Medulla oblongata (tissue), 1 donor: Measurements from ENCODE around the gene PTPRE.

ENCODE experiments used
- DNase-seq: peaks from one replicate; pipeline ENCODE4 v3.0.0-alpha.2; 2015; ENCODE audit errors: extremely low spot score

Gene PTPRE

DNA sequence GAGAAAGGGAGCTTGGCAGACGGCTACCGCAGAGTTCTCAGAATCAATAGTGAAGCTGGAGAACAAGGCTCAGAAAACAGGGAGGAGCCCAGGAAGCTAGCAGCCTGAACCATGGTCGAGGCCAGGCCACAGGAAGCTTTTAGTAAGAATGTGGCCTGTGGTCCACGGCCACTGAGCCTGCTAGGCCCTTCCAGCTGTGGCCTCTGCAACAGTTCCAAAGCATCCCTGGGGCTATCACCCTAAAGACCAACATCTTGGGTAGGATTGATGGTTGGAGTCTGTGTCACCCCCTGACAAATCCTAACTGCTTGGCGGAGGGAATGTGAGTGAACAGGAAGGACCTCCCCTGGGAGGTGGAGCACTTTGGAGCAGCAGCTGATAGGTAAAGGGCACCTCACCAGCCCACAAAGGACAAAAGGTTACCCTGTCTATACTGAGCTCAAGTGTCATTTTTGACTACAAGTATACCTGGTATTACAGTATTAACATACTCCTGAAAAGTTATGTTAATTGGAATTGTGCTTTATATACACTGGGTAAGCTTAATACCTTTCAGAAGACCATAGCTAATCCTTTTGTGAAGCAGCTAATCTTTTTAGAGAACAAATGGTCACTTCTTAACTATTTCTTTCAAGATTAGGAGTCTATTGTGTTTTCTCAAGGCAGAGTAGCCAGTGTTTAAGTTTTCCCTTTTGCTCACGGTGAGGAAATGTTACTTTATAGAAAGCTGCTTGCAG is 18.7 kb downstream of the PTPRE start:
- DNase-seq = no peak

DNA sequence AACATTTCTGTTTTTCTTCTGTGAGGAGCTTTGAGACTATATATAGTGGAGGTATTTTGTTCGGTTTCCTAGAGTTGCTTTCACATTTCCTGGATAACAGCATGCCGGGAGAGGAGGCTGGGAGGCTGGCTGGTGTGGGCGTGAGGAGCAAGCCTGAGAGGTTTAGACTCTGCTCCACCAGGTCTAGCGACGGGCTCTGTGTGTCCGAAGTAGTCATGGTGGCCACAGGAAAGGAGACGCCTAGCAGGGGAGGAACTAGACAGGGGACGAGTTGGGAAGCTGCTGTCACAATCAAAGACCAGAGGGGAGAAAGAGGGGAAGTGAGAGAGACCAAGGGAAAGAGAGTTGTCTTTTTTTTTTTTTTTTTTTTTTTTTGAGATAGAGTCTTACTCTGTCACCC is 19.6 kb downstream of the PTPRE start:
- peak; percentile 73 for DNase-seq

DNA sequence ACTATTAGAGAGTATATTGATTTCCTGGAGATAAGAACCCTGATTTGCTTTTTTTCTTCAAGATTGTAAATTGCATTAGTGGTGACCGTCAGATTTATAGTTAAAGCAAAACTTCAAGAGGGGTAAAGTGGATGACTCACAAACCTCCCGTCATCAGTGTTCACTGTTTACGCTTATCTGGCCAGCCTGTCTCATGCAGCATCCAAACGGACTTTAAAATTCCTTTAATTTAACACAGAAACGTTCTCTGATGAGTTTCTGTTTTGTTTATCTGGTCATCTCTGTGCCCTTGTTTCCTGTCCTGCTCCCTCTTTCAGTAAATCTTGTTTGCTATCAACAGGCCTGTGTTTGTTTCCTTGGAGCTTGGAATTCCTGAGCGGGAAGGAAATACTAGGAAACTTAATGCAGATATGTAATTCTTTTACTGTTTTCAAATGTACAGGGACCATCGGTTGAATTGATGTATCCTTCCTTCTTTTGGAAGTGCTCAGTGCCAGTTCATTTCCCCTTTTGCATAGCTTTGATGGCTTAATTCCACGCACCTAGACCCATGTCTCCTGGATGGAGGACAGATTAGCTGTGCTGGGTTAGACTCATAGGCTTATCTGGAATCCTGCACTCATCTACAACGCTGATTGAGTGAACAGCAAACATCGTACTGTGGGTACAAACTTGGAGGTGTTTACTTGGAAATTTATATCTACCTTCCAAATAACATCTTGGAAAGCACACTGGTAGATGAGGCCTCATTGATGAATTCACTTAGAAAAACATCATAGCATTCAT is 21.3 kb downstream of the PTPRE start:
- DNase-seq = no peak

DNA sequence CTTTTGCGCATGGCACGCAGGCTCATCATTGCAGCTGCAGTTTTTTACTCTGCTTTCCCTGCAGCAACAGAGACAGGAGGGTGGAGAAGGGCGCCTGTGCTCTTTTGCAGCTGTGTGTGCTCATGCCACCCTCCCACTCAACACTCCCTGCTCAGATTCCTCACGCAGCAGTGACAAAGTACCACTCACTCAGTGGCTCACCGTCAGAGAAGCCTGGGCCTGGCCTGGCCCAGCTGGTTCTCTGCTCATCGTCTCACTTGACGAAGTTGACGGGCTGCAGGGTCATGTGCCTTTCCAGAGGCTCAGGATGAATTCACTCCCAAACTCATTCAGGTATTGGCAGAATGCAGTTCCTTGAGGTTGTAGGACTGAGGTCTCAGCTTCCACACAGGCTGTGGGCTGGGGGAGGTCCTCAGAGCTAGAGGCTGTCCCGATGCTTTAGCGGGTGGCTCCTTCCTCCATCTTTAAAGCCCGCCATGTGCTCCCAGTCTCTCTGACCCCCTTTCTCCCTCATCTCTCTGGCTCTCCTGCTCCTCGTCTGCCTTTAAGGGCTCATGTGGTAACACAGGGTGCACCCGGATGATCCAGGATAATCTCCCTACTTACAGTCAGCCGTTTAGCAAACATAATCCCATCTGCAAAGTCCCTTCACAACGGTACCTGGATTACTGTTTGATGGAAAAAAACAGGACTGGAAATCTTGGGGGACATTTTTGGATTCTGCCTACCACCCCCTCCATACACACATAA is 25.8 kb downstream of the PTPRE start:
- DNase-seq = no peak

DNA sequence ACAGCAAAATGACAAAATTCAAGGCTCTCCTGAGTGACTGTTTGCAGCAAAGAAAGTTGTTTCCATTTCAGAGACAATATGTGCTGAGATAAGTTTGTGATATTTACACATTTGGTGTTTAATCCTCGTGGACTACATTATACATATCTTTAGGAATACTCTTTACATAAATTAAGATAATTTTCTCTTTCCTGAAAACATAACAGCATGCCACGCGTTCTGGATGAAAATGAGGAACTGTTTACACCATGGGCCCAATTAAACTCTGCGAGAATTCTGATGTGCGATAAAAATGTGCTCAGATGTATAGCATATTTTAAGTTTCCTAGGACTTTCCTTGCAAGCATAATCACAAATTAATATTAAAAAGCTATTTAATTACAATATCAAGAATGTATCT is 26.4 kb downstream of the PTPRE start:
- no peak for DNase-seq

DNA sequence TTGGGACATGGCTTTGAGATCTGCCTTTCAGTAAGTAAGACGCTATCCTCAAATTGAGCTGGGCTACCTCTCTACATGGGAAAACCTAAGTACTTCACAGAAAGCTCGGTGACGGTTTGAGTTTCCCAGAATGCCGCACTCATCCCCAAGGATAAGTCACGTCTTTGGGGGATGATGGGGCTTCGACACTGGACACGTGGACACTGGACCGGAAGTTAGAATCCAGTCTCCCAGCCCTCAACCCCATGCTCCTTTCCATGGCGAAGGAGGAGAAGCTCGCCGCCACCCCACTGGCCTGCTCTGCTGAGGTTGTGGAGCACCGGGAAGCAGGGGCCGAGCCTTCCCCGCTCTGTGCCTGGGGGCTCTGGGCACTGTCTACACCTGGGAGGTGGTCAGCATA is 27.5 kb downstream of the PTPRE start:
- DNase-seq = no peak

DNA sequence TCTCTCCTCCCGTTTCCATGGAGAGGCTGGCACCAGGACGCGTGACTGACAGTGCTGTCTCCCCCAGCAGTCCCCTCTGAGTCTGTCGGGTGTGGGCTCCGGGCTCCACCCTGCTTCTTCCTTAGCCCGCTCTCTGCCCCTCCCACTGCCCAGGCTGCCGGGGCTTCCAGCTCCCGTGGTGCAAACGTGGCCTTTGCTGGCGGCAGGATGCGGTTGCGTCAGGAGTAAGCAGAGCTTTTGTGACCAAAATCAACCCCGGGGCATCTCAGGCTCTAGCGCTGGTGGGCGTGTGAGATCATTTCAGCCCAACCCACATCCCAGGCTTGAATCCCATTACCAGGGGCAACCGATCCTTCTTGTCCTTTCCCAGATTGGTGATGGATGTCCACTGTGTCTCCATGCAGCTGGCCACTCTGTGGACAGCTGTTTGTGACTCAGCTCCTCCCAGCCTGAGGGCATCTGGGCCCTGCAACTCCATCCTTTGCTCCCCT is 28.2 kb downstream of the PTPRE start:
- DNase-seq = peak; percentile 65

DNA sequence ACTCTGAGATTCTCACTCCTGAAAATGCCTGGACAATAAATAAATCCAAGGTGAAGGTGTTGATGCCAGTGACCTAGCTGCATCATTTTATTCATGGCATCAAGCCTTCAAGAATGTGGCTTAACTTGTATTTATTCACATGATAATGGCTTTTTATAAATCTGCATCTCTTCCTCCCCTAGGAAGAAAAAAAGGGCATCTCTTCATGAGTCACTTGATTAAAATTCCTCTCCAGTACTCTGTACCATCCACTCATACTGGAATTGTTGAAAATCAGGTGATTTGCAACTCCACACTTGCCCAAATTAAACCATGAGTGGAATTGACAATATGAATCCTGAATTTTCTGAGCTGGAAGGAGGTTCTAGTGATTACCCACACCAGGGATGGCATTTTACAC is 30.2 kb downstream of the PTPRE start:
- DNase-seq = no peak

DNA sequence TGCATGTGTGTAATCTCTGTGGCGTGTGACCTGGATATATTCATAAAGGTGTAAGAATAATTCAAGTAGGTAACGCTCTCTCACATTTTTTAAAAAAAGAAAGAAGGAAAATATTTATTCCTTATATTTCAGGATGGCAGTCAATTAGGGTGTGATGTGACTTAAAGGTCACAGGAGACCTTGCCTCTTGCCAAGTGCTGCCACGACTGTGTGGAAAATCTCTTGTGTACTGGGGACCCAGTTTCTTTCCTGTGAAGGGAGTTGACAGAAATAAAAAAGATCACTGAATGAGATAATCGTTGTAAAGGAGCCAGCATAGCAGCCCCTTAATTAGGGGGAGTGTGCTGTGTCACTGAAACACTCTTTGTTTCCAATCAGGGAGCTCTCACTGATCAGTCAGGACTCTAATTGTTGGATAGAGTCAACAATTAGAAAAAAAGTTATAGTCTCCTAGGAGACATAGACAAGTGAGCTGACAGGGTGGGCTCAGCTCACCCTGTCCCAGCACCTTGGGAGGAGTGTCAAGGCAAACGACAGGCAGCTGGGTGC is 31.1 kb downstream of the PTPRE start:
- DNase-seq = peak; percentile 62

DNA sequence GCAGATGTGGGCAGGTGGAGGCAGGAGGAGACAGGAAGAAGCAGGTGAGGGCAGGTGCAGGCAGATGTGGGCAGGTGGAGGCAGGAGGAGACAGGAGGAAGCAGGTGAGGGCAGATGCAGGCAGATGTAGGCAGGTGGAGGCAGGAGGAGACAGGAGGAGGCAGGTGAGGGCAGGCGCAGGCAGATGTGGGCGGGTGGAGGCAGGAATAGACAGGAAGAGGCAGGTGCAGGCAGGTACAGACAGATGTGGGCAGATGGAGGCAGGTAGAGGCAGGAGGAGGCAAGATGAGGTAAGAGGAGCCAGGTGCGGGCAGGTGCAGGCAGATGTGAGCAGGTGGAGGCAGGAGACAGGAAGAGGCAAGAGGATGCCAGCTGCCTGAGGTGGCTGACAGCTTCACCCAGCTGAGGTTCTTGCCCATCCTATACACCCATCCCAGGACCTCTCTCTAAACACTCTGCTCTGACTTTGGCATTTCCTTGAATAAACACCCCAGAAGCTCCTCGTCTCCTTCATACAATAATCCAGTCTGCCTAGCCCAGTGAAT is 33.0 kb downstream of the PTPRE start:
- DNase-seq = no peak

- DNase-seq = no peak
Observed at GRCh38 chr10:127940866-127941640, 34.1 kb downstream of the PTPRE start.

- no peak for DNase-seq
Observed at GRCh38 chr10:127942811-127943210, 35.9 kb downstream of the PTPRE start.

GRCh38 chr10:127943336-127943910 is 36.5 kb downstream of the PTPRE start:
- no peak for DNase-seq

GRCh38 chr10:127944256-127944655 is 37.4 kb downstream of the PTPRE start:
- no peak for DNase-seq

DNA sequence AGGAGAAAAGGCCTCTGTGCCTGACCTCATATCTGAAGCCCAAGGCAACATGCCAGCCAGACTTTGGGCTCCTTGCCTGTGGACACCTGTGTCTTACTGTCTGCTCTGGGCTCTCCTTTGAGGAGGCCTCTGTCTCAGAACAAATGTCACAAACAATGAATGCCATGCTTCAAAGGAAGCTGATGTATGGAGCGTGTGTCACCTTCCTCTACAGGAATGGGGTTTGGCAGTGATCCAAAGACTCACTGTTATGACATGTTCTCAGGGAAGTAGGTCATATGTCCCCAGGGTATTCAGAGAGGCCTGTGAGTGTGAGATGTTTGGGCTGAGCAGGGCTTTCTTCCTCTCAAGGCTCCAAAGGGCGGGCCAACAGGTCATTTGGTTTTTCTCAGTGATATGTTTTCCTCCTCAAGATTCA is 38.4 kb downstream of the PTPRE start:
- no peak for DNase-seq

DNA sequence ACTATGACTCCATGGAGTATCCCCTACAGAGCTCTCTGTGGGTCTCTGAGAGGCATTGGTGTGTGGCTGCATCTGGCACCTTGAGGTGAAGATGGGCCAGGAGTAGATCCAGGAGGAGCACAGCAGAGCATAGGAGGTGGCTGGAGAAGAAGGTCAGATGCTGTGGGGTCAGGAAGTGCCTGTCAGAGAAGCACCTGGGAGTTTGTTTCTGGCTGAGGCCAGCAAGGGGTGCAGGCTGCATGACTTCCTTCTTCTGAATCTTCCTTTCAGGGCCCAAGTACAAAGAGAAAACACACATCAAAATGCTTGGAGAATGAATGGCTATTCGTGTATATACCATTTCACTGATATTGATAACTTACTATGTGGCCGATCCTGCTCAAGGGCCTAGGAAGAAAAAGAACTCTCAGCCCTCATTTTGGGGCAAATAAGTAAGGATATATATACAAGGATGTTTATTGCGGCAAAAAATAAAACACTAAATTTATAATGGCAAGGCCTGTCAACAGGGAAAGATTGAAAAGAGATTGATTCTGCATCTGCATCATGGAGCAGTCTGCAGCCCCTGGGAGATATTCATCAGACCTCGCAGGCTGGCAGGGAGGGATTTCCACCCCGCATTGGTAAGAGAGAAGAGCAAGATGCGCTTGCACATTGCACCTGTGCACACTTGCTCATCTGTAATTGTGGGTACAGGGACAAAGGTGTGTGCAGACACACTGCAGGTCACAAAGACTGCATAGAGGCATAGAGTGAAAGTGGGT is 39.2 kb downstream of the PTPRE start:
- no peak for DNase-seq

DNA sequence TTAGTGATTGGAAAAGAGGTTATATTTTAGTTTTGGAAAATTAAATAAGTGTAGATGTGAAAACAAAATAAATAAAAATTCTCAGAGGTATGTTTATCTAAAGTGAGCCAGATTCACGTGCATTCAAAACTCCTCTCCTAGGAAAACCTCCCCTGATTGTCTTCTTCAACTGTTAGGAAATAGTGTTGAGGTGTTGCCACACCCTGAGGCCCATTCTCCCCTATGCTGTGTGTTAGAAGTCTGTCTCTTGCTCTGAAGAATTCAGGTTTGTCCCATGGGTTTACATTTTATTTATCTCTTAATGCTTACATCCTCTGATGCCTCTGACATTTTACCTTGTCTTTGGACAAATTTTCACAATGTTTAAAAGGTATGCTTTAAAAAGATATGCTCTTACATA is 40.3 kb downstream of the PTPRE start:
- DNase-seq = no peak

DNA sequence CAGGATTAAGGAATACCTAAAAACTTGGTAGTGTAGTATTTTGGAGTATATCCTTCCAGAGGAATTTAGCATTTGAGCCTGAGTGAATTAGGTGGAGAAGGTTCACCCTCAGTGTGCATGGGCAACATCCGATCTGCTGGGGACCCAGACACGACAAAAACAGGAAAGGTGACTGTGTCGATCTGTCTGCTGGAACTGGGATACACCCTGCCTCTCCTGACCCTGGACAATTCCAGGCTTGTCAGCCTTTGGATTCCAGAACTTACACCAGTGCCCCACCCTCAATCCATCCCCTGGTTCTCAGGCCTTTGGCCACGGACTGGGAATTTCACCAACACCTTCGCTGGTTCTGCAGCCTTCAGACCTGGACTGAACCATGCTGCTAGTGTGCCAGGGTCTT is 41.9 kb downstream of the PTPRE start:
- DNase-seq = no peak

GRCh38 chr10:127949831-127950230 is 42.9 kb downstream of the PTPRE start:
- DNase-seq = no peak
